Measurements from ENCODE around the gene NR1I3.

Gene NR1I3

DNA sequence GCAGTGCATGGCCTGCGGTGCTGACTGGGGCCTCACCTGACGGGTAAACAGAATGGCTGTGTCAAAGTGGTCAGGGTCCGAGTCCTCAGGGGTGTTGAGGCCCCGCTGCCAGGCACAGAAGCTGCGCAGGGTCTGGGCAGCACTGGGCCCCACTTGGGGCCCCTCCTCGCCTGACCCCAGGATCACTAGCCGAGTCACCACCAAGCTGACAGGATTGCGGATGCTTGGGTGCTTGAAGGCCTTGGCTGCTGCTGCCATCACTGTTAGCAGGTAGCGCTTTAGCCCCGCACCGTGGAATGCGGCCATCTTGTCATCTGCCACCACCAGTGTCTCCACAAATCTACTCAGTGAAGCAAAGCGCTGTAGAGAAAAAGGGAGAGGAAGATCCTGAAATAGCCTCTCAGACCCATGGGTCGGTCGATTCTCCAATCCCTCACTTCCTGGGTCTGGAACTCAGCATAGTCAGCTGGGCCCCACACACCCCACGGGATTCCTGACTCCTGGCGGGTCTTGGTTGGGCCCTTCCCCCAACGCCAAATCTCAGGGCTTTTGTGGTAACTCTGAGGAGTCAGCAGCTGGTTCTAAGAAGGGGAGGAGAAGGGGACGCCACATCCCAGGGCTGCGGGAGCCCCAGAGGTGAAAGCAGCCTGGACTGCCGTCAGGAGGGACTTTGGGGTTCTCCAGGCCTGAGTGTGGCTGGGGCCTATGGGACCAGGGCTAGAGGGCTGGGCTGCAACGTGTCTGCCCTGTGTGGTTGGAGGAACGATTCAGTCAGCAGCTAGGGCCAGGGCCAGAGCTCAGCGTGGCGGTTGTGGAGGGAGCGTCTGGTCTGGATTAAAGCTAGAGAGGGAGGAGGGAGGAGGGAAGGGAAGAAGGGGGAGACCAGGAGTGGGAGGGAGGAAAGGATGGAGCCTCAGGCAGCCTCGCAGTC lies 41.2 kb downstream of the NR1I3 start:
- peak; percentile 92 for DNase-seq (ENCODE audit: low spot score)

DNA sequence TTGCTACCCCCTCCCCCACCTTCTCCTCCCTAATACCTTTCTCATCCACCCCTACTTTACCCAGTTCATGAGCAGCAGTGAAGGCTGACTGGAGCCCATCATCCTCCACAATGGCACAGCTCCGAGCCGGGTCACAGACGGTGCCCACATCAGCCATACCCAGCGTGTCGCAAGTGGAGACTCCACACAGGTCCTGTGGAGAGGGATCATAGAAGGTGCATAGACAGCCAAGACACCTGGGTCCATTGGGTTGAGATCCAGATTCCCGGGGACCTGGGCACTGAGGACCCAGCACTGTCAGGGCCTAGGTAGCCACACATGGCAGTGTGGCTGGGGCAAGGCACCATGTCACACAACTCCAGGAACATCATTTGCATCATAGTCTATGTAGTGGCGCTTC lies 41.9 kb downstream of the NR1I3 start:
- no peak for DNase-seq (ENCODE audit: low spot score)

DNA sequence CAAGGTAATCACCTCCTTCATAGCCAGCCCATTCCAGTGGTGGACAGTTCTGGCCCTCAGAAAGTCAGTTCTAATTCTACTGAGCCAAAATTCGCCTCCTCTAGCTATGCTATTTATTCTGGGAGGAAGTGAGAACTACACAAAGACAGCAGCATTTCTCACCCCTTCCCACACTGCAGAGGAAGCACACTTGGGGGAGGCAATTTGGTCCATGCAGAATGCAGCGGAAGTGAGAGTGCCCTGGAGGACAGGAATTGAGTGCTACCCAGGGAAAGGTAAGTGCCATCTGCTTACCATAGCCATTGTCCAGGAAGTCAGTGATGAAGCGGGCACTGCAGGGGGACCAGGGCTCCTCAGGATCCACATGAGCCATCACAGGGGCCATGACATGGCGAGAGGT lies 42.8 kb downstream of the NR1I3 start:
- no peak for DNase-seq (ENCODE audit: low spot score)

DNA sequence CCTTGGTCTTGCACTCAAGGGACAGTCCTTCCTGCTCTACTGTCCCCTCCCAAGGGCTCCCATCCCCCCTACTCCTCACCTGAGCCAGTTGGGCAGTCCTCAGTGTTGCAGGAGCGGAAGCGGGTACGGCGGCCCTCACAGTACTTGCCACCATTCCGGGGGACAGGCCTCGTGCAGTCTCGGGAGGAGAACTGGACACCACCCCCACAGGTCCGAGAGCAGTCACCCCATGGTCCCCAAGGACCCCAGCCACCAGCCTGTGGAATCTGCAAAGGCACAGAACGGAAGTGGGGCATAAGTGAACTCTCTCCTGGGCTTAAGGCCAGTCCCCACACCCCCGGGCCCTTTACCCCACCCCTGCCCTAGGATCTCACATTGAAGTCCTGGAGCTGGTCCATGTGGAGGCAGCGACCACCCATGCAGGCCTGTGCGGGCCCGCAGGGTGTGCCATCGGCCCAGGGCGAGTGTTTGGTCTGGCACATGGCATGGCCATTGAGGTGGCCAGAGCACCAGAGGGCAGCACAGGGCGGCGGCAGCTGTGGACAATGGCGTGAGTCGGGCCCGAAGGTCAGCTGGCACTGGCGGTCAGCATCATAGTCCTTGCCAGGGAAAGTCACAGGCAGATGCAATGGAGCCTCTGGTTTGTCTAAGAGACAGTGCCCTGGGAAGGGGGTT lies 44.3 kb downstream of the NR1I3 start:
- no peak for DNase-seq (ENCODE audit: low spot score)

DNA sequence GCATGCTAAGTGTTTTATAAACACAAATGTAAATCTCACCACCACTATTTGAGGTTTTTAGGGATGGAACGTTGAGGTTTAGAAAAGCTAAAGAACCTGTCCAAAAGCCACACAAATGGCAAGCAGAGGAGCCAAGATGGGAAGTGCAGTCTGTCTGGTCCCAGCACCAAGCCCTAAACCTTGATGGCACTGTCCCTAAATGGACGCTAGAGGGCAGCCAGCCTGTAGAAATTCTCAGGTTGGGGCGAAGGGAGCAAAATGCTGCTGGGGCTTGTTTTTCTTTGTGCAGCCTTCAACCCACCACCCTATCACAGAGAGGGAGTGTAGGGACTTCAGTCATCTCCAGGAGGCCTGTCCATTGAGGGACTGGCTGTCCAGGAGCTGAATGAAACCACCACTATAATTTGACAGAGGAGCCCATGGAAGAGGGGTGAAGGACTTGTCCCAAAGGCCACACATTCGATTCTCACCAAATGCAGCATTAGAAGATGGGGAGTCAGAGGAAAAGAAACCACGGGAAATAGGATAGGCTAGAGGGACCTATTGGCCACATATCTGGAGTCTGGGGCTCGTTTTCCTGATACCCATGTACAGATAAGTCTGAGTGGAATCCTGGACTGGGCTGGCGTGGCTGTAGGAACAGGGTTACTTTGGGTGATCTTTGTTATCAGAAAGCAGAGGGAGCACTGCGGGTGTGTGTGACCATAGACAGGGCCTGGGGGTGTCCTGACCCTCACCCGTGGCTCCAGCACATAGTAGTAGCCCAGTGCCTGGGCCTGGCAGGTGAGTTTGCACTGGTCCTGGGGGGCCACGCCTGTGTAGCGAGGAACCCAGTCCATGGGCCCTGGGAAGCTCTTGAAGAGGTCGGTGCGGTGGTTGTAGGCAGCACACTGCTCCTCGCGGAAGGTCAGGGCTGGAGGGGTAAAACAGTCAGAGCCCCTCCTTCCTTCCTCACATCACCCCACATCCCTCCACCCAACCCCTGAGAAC lies 45.2 kb downstream of the NR1I3 start:
- DNase-seq (ENCODE audit: low spot score) = peak; percentile 74

DNA sequence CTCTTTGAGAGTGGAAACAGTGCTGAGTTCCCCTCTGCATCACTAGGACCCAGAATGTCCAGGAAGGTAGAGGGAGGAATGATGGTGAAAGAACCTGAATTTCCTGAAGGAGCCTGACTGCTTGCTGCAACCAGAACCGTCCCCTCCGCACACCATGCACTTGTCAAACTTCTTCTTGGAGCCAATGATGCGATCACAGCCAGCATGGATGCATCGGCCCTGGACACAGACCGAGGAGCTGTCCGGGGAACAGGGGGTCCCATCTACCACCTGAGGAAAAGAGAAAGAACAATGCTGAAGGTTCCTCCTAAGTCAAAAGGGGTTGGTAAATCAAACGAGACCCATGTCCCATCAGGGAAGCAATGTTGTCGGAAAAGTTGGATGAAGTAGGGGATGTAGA lies 46.0 kb downstream of the NR1I3 start:
- DNase-seq (ENCODE audit: low spot score) = no peak

DNA sequence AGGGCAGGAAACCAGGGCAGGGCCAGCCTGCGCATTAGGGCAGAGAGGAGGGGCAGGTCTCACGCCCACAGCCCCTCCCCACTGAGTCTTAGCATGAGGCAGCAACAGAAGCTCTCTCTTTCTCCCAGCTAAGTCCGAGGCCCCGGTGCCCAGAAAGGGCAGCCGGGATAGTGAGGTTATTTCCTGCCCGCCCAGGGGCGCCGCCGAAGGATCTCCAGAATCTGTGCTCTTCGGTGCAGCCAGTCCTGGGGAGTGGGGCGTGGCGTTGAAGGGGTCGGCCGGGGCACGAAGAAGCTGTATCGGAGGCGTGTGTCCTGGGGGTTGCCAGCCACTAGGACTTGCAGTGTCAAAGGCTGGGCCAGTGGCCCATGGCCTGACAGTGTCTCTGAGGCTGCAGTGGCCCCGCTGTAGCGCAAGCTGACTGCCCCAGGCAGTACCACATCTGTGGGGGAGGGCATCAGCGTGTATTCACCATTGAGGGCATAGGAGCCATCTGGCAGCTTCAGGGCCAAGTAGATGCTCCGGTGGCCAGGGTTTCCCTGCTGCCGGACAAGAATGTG lies 47.0 kb downstream of the NR1I3 start:
- no peak for DNase-seq (ENCODE audit: low spot score)

DNA sequence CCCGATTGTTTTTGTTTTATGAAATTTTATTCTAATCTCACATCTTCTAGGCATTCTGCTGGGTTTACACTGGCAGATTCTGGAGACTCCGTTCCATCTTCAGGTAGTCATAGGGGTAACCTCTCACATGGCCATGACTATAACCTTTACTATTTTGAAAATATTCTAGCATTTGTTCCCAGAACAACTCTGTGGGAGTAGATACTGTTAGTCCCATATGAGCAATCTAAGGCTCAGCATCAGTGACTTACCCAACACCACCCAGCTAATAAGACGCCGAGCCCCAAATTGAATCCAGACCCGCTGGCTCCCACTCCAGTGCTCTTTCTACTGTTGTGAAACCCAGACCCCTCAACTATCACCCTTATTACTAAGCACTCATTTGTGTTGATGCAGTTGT lies 49.0 kb downstream of the NR1I3 start:
- no peak for DNase-seq (ENCODE audit: low spot score)

DNA sequence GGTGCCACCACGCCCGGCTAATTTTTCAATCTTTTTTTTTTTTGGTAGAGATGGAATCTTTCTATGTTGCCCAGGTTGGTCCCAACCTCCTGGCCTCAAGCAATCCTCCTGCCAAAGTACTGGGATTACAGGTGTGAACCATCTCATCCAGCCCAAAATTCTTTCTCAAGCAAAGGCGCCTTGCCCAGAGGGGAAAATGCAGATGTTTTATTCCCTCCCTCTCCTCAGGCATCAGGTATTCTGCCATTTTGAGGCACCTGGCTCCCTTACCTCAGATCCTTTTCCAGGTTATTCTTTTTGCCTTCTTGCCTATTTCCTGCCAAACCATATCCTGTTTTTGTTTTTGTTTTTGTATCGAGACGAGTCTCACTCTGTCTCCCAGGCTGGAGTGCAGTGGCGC lies 49.6 kb downstream of the NR1I3 start:
- DNase-seq (ENCODE audit: low spot score) = no peak

DNA sequence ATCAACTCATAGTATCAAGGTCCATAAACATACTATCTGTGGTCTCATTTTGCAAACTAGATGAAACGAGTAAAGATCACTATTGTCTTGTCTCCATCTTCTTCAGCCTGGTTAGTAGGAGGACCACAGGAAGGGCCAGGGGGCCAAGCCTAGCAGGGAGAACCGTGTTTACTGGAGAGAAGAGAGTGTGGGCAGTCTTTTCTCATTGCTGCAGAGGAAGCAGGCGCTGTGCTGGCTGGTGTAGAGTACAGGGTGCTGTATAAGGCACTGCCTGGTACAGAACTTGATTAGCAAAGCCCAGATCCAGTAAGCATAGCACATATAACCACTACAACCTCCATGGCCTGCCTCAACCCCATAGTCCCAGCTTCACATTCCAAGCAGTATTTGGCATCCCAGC lies 50.7 kb downstream of the NR1I3 start:
- no peak for DNase-seq (ENCODE audit: low spot score)

DNA sequence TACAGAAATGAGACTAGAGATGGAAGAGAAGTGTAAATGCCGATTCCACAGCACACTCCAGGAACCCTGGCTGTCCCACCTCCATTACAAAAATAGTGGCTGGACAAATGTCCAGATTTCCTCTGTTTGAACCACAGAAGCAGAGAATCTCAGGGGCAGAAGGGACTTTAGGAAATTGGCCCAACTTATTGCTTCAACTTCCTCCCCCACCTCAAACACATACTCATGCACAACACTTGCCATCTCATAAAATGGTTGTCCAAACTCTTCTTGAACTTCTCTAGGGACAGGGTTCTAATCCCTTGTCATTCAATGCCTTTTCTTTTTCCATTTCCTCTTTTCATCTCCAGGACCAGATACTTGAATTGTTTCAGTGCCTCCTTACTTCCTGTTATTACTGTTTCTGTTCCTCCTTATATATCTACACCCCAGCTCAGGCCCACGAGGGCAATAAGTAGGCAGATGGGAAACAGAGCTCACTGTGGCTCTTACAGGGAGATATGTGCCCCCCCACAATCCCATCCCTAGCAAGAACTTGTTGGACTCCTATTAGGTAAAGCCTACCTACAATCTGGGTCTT lies 52.2 kb downstream of the NR1I3 start:
- no peak for DNase-seq (ENCODE audit: low spot score)

DNA sequence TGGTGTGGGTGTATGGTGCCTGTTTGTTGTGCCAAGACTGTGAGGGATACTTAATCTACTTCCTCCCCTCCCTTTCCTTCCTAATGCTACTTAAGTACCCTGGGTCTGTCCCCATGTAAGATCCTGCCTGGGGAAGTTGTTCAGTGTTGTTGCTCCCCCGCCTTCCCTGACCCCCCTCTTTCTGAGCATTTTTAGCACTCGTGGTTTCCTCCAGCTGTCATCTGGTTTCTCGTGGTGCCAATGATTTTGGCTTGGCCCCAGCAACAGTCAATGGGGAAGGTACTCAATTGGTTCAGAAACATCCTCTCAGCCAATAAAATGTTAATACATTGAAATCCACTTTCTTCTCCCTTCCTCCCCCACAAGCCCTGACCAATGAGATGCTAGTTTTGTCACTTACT lies 52.7 kb downstream of the NR1I3 start:
- DNase-seq (ENCODE audit: low spot score) = no peak

DNA sequence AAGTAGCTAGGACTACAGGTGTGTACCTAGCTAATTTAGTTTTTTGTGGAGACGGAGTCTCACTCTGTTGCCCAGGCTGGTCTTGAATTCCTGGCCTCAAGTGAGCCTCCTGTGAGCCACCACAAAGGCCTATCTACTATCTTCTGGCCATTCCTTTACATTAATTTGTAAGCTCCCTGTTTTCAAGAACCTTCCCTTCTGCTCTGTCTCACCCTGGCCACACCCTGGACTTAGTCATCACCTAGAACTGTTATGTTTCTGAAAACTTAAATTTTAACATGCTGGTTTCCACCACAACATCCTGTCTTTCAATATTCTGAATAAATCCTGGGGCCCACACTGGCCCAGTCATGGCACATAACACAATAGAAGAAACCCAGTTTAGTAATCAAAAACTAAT lies 55.8 kb downstream of the NR1I3 start:
- DNase-seq (ENCODE audit: low spot score) = no peak

DNA sequence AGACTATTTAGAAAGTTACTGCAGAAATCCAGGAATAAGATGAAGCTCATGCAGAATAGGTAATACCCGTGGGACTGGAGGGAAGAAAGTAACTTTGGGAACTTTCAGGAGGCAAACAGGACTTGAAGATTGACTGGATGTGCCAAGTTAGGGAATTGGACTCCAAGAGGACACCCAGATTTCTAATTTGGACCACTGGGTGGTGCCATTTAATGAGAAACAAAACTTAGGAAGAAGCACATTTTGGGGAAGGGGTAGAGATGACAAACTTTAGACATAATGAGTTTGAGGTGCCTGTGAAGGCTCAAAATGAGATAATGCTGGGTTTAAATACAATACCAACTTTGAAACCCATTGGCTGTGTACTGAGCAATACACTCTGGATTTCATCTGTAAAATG lies 57.4 kb downstream of the NR1I3 start:
- DNase-seq (ENCODE audit: low spot score) = no peak

DNA sequence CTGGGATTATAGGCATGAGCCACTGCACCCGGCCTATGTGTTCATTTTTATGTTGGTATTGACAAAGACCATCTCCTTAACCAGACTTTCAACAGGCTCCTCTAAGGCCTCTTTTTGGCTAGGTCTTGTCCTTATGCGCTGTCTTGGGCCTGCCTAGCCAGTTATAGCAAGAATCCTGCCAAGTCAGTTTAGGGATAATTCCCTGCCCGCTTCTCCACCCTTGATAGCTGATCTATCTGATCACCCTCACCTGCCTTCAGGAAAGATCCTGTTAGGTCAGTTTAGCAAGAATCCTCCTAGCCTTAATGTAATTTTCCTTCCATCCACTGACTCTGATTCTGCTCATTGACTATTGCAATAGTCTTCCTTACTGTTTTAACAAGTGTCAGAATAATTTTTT lies 58.3 kb downstream of the NR1I3 start:
- DNase-seq (ENCODE audit: low spot score) = no peak
